HG02571 (cell line): ENCODE measurements around the gene IGF2R.

Source experiments
- ATAC-seq: cut with Tn5 transposase; IDR thresholded peaks from one replicate; pipeline ENCODE4 v1.9.1; 2021; ENCODE audit warnings: mild to moderate bottlenecking, moderate library complexity; ENCODE audit not compliant: unreplicated experiment

IGF2R gene

GRCh38 chr6:160042014-160042773 is 73.3 kb downstream of the IGF2R start:
- no peak for ATAC-seq

- no peak for ATAC-seq
Observed at GRCh38 chr6:160042788-160043301, 74.0 kb downstream of the IGF2R start.

- ATAC-seq: no peak
Observed at GRCh38 chr6:160043784-160044183, 74.9 kb downstream of the IGF2R start.

- no peak for ATAC-seq
Observed at GRCh38 chr6:160044687-160045086, 75.8 kb downstream of the IGF2R start.

GRCh38 chr6:160048471-160048870 is 79.6 kb downstream of the IGF2R start:
- ATAC-seq: no peak

- no peak for ATAC-seq
Observed at GRCh38 chr6:160049346-160049745, 80.5 kb downstream of the IGF2R start.

GRCh38 chr6:160050022-160050421 is 81.1 kb downstream of the IGF2R start:
- ATAC-seq: no peak

- ATAC-seq: no peak
Observed at GRCh38 chr6:160051390-160051789, 82.5 kb downstream of the IGF2R start.

- no peak for ATAC-seq
Observed at GRCh38 chr6:160054271-160054670, 85.4 kb downstream of the IGF2R start.

GRCh38 chr6:160054913-160055312 is 86.0 kb downstream of the IGF2R start:
- ATAC-seq: no peak

- no peak for ATAC-seq
Observed at GRCh38 chr6:160055378-160055777, 86.5 kb downstream of the IGF2R start.

GRCh38 chr6:160055813-160056212 is 86.9 kb downstream of the IGF2R start:
- no peak for ATAC-seq

GRCh38 chr6:160057080-160057479 is 88.2 kb downstream of the IGF2R start:
- ATAC-seq: no peak

GRCh38 chr6:160058603-160059215 is 89.8 kb downstream of the IGF2R start:
- no peak for ATAC-seq

GRCh38 chr6:160060221-160060620 is 91.3 kb downstream of the IGF2R start:
- ATAC-seq: no peak

- no peak for ATAC-seq
Observed at GRCh38 chr6:160060920-160061447, 92.1 kb downstream of the IGF2R start.

GRCh38 chr6:160063771-160064413 is 95.0 kb downstream of the IGF2R start:
- no peak for ATAC-seq

- ATAC-seq: no peak
Observed at GRCh38 chr6:160065200-160065599, 96.3 kb downstream of the IGF2R start.

- ATAC-seq: no peak
Observed at GRCh38 chr6:160067564-160067963, 98.7 kb downstream of the IGF2R start.

GRCh38 chr6:160068346-160068745 is 99.5 kb downstream of the IGF2R start:
- ATAC-seq: no peak

GRCh38 chr6:160069050-160069454 is 100.2 kb downstream of the IGF2R start:
- peak; percentile 94 for ATAC-seq

- ATAC-seq: peak; percentile 7
Observed at GRCh38 chr6:160069459-160069858, 100.6 kb downstream of the IGF2R start.
